Measurements from ENCODE around the gene KREMEN2.
A peak's percentile ranks its signal among the peaks of the same experiment; 100 is the strongest.

The KREMEN2 gene

DNA sequence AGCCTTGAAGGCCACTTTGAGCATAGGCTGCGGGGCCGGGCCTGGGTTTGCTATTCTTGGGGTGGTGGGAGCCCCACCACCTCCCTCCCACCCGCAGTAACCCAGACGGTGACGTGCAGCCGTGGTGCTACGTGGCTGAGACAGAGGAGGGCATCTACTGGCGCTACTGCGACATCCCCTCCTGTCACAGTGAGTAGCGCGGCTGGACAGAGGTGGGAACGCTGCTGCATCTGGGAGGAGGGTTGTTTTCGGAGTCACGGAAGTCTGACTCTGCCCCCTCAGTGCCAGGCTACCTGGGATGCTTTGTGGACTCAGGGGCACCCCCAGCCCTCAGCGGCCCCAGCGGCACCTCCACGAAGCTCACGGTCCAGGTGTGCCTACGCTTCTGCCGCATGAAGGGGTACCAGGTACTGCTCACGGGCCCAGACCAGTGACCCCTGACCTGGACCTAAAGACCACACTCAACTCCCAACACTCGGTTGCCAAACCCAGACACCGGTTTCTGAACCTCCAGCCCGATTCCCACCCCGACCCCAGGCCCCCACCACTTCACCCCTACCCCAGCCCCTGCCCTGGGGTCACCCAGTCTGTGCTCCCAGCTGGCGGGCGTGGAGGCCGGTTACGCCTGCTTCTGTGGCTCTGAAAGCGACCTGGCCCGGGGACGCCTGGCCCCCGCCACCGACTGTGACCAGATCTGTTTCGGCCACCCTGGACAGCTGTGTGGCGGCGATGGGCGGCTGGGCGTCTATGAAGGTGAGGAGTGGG, 2.1 kb downstream of the KREMEN2 start:
- DNase-seq, result no peak
- ATAC-seq, result no peak

DNA sequence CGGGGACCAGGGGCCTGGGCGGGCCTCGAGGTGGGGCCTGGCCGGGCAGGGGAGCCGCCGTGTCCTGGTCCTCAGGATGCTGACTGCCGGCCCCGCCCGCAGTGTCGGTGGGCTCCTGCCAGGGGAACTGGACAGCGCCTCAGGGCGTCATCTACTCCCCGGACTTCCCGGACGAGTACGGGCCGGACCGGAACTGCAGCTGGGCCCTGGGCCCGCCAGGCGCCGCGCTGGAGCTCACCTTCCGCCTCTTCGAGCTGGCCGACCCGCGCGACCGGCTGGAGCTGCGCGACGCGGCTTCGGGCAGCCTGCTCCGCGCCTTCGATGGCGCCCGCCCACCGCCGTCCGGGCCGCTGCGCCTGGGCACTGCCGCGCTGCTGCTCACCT, 2.7 kb downstream of the KREMEN2 start:
- ATAC-seq (no peak), DNase-seq (no peak)

DNA sequence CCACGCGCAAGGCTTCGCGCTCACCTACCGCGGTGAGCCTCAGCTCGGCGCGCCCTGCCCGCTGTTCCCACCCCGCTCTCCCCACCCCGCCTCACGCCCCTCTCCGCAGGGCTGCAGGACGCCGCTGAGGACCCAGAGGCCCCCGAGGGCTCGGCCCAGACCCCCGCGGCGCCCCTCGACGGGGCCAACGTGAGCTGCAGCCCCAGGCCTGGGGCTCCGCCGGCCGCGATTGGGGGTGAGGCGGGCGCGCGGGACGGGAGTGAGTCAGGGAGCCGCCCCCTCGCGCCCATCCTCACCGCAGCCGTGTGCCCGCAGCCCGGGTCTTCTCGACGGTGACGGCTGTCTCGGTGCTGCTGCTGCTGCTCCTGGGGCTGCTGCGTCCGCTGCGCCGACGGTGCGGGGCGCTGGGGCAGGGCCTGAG, 3.1 kb downstream of the KREMEN2 start:
- DNase-seq (no peak), ATAC-seq (no peak)

DNA sequence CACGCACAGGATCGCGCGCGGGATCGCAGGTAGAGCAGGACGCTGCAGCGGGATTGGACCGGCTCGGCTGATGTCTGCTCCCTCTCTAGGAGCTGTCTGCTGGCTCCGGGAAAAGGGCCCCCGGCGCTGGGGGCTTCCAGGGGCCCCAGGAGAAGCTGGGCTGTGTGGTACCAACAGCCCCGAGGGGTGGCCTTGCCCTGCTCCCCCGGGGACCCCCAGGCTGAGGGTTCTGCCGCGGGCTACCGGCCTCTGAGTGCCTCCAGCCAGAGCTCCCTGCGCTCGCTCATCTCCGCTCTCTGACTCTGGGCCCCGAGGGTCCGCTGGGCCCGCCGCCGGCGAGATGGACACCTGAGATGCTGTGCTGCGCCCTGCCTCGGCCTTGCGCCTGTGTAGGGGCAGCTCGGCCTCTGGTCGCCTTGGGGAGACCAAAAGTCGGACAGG, 3.7 kb downstream of the KREMEN2 start:
- no peak for DNase-seq
- ATAC-seq, result no peak

DNA sequence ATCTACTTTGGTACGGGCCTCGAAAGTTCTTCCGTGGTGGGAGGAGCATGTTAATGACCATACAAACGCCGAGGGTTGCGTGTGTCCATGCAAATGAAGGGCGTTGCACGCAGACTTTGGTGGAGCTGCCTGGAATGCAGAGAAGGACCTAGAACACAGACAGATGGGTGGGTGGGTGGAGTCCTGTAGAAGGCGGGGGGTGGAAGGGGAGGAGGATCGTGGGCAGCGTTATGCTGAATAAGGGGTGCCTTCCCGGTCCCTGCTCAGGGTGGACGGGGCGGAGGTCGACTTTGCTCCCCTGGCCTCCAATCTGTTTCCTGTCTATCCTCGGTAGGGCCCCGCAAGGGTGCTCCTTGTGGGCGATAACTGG, 4.3 kb downstream of the KREMEN2 start:
- no peak for DNase-seq
- ATAC-seq, result no peak

DNA sequence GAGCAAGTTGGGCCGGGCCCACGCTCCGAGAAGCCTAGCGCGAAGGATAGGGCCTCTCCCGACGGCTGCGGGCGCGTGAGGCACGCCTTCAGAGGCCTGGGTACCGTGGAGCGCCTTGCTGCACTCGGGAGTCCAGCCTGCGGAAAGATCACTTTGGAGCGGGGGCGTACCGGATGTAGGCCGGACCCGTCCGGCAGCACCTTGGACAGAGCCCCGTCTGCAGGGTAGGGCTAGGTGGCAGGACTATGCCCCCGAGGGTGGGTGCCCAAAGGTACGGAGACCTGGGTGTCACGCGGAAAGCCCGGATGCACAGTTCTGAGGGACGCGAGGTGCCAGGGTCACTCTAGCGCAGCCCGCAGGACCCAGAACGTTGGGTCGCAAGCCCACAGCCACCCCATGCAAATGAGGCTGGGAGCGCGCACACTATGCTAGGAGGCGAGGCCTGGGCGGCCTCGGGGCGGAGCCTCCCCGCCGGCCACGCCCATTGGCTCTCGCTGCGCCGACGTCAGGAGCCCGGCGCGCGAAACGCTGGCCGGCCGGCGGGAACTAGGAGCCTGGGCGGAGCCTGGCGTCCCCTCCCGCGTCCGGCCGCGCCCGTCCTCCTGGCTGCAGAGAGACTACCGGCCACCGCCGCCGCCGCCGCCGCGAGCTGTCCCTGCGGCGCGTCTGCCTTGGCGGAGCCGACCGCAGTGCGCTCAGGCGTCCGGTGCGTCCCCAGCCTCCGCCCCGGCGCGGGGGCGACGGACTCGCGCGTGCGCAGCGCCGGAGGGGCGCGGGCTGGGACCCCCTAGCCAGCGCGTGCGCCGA, 4.9 kb downstream of the KREMEN2 start, which contains the start of gene PAQR4:
TSS of gene PAQR4 (plus strand) at position 611 of the 807 bp plus-strand sequence. CDS start 327 bp downstream, outside the sequence.
- peak; percentile 89 for DNase-seq
- ATAC-seq, result peak; percentile 77

DNA sequence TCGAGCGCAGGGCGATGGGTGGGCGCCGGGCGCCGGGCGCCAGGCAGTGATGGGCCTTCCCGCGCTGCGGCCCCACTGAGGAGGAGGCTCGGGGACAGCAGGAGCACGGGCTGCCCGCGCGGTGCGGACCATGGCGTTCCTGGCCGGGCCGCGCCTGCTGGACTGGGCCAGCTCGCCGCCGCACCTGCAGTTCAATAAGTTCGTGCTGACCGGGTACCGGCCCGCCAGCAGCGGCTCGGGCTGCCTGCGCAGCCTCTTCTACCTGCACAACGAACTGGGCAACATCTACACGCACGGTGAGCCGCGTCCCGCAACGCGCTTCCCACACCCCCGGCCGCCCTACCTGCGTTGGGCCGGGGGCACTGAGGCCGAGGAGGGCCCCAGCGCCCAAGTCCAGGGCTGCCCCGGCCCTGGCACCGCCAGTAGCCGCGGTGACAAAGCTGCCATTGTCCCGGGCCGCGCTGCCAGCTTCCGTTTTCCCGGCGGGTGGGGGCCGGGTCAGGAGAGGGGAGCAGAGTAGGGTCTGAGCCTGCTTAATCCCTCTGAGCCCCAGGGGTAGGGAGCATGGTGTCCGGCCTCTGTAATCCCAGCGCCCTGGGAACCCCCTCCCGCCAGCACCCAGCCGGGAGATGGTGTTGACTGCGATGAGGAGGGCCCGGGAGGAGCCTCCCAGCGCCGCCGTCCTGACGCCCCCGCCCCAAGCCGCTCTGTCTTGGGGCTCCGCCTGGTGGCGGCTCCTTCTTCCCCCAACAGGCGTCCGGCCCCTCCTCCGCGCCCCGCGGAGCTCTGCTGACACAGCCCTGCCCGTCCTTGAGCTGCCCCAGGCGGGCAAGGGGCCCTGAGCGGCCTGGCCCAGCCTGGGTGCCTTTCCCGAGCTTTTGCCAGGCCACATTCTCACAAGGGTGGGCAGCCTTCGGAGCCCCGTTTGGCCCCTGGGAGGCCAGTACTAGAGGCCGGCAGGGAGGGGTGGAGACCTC, 5.8 kb downstream of the KREMEN2 start:
- ATAC-seq (peak; percentile 74), DNase-seq (peak; percentile 90)

DNA sequence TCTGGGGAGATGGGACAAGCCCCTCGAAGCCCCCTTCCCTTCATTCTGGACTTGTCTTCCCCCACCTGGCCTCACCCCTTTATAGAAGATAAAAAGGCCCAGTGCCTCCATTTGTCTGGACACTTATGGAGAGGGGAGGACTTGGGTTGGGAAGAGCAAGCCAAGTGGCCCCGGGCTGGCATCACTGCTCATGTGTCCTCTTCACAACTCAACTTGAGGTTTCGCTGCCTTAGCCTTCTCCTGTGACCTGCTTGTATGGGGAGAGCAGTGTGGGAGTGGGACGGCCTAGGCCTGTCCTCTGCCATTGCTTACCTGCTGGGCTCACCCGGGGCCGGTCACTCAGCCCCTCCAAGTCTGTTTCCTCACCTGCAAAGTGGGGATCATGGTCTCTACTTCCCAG, 6.5 kb downstream of the KREMEN2 start:
- ATAC-seq, result no peak
- no peak for DNase-seq

DNA sequence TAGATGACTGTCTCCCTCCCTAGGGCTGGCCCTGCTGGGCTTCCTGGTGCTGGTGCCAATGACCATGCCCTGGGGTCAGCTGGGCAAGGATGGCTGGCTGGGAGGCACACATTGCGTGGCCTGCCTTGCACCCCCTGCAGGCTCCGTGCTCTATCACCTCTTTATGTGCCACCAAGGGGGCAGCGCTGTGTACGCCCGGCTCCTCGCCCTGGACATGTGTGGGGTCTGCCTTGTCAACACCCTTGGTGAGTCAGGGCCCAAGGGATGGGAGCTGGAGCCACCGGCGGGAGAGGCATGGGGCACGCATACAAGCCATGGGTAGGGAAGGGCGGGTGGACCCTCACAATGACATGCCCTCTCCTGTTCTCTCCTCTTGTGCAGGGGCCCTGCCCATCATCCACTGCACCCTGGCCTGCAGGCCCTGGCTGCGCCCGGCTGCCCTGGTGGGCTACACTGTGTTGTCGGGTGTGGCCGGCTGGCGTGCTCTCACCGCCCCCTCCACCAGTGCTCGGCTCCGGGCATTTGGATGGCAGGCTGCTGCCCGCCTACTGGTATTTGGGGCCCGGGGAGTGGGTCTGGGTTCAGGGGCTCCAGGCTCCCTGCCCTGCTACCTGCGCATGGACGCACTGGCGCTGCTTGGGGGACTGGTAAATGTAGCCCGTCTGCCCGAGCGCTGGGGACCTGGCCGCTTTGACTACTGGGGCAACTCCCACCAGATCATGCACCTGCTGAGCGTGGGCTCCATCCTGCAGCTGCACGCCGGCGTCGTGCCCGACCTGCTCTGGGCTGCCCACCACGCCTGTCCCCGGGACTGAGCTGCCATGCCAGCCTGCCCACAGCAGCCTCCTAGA, 7.3 kb downstream of the KREMEN2 start:
- no peak for DNase-seq

DNA sequence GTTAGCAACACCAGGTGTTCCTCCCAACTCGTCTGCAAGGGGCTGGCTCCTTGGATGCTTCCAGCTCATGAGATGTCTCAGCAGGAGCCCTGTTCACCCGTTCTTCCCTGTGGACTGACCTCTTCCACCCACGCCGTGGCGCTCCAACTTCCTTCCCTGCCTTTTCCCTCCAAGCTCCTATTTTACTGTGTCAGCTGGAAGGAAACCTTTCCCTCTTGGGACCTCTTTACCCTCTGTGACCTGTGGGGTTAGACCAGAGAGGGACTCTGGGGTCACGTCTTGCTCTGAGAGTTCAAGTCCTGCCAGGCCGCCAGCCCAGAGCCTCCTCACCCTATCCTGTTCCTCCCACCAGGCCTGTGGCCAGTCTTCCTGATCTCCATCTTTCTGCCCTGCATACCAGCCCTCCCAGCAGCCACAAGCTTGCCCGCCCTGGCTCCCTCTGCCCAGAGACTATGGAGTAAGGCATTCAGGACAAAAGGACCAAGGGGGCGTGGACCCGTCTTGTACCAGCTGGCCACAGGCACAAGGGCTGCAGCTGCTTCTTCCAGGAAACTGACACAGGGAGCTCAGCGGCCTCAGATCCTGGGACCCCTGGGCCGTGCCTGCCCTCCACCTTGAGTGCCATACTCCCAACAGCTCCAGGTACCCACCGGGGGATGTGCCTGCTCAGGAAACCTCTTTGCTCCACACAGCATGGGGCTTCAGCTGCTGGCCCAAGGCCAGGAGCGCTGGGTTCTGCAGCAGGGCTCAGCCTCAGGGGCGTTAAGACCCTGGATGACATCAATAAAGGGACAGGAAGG, 8.1 kb downstream of the KREMEN2 start:
- ATAC-seq (no peak), DNase-seq (no peak)

More for the DNA sequence above, 7.3 kb downstream of the KREMEN2 start:
- ATAC-seq, result no peak

DNA sequence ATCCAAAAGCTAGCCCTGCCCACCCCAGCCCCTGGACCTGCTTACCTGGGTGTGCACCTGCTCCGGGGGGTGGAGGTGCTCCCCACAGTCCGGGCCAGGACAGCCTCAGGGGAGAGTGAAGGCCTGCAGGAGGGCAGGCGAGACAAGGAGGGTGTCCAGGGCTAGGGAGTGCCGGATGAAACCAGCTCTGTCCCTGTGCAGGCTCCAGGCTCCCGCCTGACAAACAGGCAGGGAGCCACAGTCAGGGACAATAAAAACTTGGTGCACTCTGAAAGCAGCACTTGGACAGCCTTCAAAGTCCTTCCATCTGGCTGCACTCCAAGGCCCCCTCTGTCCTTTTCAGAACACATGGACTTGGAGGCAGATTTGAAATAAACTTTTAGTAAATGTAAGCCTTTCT, 9.0 kb downstream of the KREMEN2 start:
- ATAC-seq, result no peak
- no peak for DNase-seq

DNA sequence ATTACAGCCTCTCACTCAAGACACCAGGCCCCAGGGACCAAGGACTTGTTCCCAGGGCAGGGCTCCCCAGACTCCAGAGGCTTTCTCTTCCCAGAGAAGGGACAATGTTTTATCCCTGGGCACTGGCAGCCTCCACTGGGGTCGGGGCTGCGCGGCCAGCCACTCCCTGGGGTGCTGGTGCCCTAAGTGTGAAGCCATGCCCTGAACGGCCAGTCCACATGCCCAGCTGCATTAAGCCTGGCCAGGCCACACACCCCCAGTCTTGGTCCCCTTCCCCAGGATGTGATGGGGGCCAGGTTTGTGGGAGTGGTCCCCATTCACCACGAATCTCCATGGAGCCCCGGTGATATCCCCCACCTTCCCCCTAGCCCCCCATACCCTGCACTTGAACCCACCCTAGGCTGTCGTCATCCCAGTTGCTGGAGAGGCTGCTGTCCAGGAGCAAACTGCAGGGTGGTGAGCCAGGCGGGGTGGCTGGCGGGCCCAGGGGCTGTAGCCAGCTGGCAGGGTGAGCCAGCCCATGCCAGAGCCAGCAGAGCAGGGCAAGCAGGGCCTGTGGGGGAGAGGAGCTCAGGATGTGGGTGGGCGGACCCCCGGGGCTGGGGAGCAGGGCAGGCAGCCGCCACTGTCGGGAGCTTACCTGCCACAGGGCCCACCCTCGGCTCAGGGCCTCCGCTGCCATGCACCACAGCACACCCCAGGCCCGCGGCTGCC, 9.7 kb downstream of the KREMEN2 start:
- DNase-seq (no peak), ATAC-seq (no peak)

DNA sequence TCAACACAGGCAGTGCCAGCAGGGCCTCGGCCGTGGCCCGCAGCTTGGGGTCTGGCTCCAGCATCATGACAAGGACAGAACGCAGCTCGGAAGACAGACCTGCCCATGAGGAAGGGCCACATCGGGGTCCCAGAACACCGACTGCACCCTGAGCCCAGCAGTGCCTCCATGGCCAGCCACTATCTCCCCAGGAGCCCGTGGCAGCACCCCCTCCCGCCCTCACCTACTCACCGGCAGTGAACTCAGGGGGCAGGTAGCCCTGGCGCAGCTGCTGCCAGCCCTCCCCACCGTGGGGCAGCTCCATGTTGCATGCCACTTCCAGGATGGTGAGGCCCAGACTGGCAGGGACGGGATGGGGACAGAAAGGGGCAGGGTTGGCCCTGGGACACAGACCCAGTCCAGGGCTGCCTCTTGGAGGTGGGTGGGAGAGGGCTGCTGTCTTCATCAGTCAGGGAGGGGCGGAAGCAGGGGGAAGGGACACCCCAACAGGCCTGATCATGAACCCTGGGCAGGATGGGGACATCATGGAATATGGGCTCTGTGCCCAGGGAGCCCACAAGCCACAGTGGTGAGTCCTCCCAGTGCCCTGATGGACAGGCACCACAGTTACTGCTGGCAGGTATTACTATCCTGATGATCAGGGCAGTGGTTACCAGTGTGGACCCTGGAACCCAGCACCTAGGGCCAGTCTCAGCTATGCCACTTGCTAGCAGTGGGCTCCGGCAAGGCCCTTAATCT, 10.4 kb downstream of the KREMEN2 start:
- ATAC-seq (no peak), DNase-seq (no peak)

DNA sequence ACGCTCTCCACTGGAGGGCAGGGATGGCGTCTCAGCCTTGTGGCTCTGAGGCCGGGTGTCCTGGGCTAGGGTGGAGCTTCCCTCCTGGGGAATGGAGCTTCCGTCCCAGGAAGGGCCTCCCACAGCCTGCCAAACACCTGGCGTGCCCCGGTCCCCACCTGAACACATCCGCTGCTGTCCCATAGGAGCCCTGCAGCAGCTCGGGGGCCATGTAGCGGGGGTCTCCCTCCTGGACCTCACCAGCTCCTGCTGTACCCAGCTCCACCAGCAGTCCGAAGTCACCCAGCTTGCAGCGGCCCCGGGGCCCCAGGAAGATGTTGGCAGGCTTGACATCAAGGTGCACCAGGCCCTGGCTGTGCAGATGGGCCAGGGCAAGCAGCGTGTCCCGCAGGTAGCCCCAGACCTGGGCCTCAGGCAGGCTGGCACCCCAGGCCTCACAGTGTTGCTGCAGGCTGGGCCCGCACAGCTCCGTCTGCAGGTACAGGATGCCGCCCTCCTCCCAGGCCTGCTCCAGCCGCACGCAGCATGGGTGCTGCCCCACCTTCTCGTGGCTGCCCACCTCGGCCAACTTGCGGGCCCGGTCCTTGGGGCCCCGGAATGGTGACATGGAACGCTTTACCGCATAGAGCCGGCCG, 11.2 kb downstream of the KREMEN2 start:
- DNase-seq (no peak), ATAC-seq (no peak)

DNA sequence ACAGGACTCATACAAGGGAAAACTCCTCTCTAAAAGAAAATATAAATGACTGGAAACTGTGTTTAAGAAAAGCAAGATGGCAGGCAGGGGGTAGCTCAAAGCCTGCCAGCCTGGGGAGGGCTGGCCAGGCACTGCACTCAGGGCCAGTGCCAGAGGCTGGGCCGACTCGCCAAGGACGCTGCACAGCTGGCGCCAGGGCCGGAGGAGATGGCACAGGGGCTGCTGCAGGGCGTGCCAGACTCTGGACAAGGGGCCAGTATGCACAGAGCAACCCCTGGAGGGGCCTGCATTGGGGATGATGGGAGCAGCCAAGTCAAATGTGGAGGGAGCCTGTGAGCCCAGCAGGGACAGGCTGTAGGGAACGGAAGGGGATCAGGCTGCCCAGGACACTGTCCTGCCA, 12.1 kb downstream of the KREMEN2 start:
- ATAC-seq, result no peak
- no peak for DNase-seq

DNA sequence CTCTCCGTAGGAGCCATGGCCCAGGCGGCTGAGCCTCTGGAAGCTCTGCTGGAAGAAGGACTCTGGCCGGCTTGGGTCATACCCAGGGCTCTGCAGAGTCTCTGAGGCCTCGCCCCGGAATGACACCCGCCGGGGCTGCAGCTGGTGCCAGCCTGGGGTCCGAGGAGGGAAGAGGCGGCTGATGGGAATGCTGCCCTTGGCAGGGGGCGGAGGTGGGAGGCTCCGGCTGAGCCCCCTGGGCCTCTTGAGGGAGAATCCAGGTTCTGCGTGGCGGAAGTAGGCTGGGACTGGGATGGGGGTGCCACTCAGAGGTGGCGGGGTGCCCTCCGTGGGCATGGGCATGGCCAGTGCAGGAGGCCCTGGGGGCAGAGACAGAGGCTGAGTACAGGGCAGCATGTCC, 12.6 kb downstream of the KREMEN2 start:
- DNase-seq (no peak), ATAC-seq (no peak)

DNA sequence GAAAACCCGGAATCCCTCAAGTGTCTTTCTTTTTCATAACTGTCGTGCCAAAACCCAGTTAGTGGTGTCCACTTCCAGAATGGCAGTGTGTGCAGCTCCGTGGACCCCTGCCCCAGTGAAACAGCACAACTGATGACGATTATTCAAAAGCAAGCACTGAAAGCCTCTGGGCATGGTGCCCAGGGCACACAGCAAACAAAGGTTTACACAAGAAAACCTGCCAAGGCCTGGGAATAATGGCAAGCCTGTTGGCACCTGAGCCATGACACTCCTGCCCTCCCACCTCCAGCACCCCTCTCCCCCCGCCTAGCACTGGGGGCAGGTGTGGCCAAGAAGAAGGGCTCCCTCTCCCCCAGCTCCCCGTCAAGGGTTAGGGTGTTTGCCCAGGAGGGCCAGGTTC, 13.4 kb downstream of the KREMEN2 start:
- DNase-seq (no peak), ATAC-seq (no peak)

DNA sequence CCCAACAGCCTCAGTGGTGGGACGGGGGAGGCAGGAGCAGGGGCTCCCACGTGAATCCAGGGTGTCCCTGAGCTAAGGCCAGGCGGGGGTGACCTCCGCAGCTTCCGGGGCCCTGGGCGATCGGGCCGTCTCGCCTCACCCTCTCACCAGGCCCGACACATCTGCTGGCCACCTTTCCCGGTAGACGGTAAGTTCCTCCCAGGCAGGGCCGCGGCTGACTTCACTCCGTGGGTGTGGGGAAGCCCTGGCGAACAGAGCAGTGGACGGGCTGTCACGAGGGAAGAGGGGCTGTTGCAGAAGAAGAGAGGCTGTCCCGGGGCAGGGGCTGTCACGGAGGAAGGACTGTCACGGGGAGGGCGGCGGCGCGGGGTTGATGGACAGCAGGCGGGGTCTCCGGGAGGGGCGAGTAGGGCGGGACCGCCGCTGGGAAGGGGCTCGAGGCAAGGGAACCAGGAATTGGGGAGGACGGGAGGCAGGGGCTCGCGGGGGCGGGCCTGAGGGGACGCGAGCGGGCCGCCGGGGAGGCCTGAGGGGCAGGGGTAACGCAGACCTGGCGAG, 15.7 kb downstream of the KREMEN2 start:
- peak; percentile 45 for DNase-seq
- ATAC-seq, result peak; percentile 2

Measured in stimulated activated naive CD8-positive, alpha-beta T cell treated with anti-CD3 and anti-CD28 coated beads, Interleukin-15, Interleukin-2, amounts not matched to agents 100 U/mL and 50 U/mL, for 24 hours (primary cell).